Midbrain (tissue), 1 donor: ENCODE data around the gene PTCH1.

Experiments used
- DNase-seq: peaks from one replicate; lab custom pipeline; 2025; lab: John Stamatoyannopoulos, UW

PTCH1 gene

DNA sequence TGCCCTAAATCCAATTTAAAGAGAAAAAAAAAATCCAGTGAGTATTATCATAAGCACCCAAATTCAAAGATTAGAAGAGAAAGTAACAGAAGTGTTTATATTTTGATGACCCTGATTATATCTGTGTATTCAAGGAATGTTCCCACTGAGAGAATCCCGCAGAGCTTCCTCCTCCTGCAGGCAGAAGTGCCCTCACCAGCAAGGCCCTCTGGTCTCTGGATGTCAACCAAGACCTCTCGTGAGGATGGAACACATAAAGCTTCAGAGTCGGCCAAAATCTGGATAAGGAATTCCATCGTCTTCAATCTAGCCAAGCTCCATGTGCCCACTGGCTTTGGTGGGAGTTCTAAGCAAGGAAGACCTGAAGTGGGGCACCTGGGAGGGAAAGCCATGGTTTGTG is 18.1 kb downstream of the PTCH1 start:
- DNase-seq: no peak

GRCh38 chr9:95497772-95498171 is 19.0 kb downstream of the PTCH1 start:
- DNase-seq: no peak

GRCh38 chr9:95496687-95497086 is 20.1 kb downstream of the PTCH1 start:
- no peak for DNase-seq

GRCh38 chr9:95495961-95496360 is 20.8 kb downstream of the PTCH1 start:
- no peak for DNase-seq

DNA sequence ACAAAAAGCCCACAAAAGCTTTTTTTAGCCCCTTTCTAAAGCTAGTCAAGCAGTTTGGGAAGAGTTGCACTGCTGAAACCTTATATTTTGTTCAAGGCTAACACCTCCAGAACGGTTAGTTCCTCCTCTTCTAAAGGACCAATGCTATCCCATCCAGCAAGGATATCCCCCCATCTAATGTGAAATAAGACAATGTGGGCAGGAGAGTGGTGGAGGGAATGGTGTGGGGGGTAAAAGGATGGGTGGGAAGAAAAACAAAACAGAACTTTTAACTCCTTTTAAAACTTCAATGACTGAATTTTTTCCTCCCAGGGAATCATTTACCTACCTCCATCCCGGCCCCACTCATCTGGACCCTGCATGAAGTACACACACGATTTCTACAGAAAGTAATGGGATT is 21.2 kb downstream of the PTCH1 start:
- no peak for DNase-seq

- DNase-seq: no peak
These were observed 22.1 kb downstream of the PTCH1 start for GRCh38 chr9:95494416-95495371.

GRCh38 chr9:95494022-95494415 is 22.8 kb downstream of the PTCH1 start:
- peak; percentile 81 for DNase-seq

GRCh38 chr9:95493402-95493801 is 23.4 kb downstream of the PTCH1 start:
- no peak for DNase-seq

GRCh38 chr9:95491543-95492320 is 25.0 kb downstream of the PTCH1 start:
- DNase-seq: no peak

DNA sequence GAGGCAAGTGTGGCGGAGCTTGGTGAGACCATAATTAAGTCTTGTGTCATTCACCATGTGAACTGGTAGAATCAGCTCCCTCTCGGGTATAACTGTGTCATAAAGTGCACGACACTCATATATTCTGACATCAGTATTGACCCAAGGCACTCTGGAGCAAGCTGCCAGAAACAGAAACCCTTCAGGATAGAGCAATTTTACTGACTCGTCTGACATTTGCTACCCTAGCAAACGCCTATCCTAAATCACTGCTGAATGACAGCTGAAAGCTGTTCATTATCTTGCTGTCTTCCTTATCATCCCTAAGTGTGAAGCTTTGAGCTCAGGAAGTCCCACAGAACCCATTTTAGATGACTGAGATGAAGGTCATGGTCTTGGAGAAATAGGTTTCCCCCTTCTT is 27.8 kb downstream of the PTCH1 start:
- DNase-seq: no peak

- DNase-seq: no peak
These were observed 30.5 kb downstream of the PTCH1 start for GRCh38 chr9:95486318-95486717.

DNA sequence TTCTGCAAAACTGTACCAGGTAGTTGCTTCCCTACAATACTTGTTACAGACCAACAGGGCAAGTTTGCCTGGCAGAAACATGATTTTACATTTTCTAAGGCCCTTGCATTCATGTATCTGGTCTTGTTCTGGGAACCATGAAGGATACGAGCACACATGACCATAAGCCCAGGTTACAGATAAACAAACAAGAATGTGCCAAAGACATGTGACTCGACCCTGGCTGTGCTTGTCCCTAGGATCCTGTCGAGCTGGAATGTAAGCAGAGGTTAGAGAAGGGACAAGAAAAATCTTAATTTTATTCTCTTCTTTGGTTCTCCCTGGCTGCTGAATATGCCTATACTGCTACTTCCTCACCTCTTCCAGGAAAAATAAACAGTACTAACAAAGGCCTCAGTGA is 32.5 kb downstream of the PTCH1 start:
- DNase-seq: no peak

DNA sequence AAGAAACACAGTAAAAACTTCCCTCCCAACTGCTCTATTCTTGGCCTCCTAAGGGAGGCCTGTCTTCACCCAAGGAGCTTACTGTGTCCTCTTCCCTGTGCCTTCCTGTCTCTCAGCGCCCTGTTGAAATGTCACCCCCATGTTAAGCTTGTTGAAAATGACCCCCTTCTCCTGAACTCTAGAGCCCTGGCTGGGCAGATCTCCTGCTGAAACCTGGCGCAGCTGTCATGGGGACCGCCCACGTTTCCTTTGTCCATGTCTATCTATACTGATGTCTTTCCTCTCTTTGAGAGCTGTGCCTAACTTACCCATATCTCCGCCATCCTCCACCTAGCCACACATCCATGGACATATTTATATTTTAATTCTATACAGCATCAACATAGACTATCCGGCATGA is 33.3 kb downstream of the PTCH1 start:
- no peak for DNase-seq

GRCh38 chr9:95482621-95483020 is 34.1 kb downstream of the PTCH1 start:
- DNase-seq: no peak

GRCh38 chr9:95481000-95481399 is 35.8 kb downstream of the PTCH1 start:
- no peak for DNase-seq

- no peak for DNase-seq
These were observed 36.4 kb downstream of the PTCH1 start for GRCh38 chr9:95480346-95480745.

GRCh38 chr9:95479330-95479729 is 37.4 kb downstream of the PTCH1 start:
- no peak for DNase-seq

DNA sequence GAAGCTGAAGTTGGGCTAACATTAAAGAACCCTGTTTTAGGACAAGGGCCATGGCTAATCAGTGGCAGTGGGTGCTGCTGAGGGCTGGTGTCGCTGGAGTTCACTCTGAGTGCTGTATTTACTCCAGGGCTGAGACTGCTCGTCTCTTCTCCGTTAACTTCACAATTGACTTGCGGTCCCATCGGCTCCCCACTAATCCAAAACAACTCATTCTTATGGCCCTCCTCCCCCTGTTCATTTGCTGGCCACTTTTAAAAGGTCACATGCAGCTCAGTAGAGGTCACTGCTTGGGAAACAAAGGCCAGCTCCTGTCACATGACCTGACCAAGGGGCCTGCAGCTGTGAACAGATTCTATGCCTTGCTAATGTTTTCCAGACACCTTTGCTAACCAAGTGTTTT is 38.4 kb downstream of the PTCH1 start:
- DNase-seq: peak; percentile 48

DNA sequence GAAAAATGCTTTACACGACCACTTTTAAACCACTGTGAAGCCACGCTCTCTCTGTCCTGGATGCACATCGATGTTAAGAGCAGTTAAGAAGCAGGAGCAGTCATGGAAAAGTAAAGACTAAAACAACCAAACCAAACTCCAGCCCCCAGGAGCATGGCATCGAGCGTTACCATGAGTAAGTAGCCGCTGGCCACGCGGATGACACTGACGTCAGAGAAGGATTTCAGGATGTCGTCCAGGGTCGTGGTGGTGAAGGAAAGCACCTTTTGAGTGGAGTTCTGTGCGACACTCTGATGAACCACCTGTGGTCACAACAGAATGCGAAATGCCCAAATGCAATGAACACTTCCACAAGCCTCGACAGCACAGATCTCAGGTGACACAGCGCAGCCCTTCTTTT is 38.9 kb downstream of the PTCH1 start:
- peak; percentile 31 for DNase-seq

DNA sequence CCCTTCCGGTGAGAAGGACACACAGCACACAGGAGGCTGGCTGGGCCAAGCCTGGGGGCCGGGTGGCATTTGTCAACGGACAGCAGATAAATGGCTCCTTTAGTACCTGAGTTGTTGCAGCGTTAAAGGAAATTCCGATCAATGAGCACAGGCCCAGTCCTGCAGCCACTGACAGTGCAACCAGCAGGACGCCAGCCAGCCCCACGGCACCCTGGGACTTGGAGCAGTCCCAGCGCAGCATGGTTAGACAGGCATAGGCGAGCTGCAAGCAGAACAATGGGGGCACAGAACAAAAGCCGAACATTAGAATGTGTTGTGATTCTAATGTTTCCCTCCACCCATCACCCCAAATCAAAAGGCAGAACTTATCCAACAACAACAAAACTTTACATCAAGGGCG is 39.3 kb downstream of the PTCH1 start:
- DNase-seq: peak; percentile 90

DNA sequence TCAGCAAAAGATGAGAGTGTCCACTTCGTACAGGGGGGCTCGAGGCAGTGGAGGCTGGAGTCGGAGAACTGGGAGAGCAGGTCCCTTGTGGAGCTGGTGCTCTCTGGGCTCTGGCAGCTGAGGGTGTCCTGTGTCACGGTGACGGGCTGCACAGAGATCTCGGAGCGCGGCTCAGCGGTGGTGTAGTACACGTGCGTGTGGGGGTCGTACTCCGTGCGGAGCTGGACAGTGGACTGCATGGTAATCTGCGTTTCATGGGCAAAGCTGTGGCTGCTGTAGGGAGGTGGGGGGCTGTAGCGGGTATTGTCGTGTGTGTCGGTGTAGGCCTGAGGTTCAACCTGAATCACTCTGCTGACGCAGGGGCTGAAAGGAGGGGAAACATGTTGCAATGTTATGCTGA is 48.0 kb downstream of the PTCH1 start:
- DNase-seq: no peak

- DNase-seq: peak; percentile 30
These were observed 51.7 kb downstream of the PTCH1 start for GRCh38 chr9:95465115-95465514.
